OCI-LY3 (cell line): Measurements from ENCODE around the gene MTIF3.

Experiments used
- EZH2phosphoT487 ChIP-seq: fragments of 200-600 bp; shearing (Covaris generic); IDR thresholded peaks from 2 replicates; pipeline ENCODE4 v1.6.1; 2018; ENCODE audit warnings: antibody characterized with exemption, mixed run types, low read depth
- TF ChIP-seq, protein P1 (sequence below): fragments of 200-600, 300-600 bp; sonication (generic); IDR thresholded peaks from 2 replicates; pipeline ENCODE4 v1.5.1; 2014; ENCODE audit warnings: antibody characterized with exemption, low read length, low read depth

DNA sequence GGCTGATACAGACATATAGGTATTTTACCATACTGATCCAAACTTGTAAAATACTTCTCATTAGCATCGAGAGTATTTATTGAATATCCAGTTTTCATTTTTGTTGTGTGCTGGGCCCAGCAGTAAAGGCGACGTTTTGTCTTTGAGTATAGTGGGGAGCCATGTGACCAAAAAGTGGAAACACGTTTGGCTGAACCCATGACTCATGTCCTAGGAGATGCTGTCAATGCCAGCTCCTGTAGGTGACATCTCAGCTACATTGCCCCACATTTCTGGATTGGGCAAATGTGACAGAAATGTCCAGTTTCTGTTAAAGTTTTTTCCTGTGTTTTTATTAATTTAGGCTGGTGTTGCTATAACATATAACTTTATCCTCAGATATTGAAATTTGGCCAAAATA lies 52.0 kb downstream of the MTIF3 start:
- TF ChIP-seq, protein P1, sequence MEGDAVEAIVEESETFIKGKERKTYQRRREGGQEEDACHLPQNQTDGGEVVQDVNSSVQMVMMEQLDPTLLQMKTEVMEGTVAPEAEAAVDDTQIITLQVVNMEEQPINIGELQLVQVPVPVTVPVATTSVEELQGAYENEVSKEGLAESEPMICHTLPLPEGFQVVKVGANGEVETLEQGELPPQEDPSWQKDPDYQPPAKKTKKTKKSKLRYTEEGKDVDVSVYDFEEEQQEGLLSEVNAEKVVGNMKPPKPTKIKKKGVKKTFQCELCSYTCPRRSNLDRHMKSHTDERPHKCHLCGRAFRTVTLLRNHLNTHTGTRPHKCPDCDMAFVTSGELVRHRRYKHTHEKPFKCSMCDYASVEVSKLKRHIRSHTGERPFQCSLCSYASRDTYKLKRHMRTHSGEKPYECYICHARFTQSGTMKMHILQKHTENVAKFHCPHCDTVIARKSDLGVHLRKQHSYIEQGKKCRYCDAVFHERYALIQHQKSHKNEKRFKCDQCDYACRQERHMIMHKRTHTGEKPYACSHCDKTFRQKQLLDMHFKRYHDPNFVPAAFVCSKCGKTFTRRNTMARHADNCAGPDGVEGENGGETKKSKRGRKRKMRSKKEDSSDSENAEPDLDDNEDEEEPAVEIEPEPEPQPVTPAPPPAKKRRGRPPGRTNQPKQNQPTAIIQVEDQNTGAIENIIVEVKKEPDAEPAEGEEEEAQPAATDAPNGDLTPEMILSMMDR, result no peak
- no peak for TF ChIP-seq EZH2phosphoT487
